ENCODE results near the gene RDH8.

The RDH8 gene

GRCh38 chr19:10043286-10043927 is 30.1 kb downstream of the RDH8 start:
- no peak for DNase-seq

- no peak for DNase-seq
Measured at GRCh38 chr19:10044390-10044789, 31.1 kb downstream of the RDH8 start.

- DNase-seq: no peak
Measured at GRCh38 chr19:10045371-10045770, 32.1 kb downstream of the RDH8 start.

GRCh38 chr19:10049626-10050025 is 36.3 kb downstream of the RDH8 start:
- DNase-seq: no peak

GRCh38 chr19:10052602-10053360 is 39.5 kb downstream of the RDH8 start:
- DNase-seq: no peak

- DNase-seq: no peak
Measured at GRCh38 chr19:10061717-10062310, 48.5 kb downstream of the RDH8 start.

- DNase-seq: no peak
Measured at GRCh38 chr19:10068205-10068604, 54.9 kb downstream of the RDH8 start.

- no peak for DNase-seq
Measured at GRCh38 chr19:10069046-10069445, 55.8 kb downstream of the RDH8 start.

- no peak for DNase-seq
Measured at GRCh38 chr19:10070730-10071446, 57.6 kb downstream of the RDH8 start.

All from kidney glomerular epithelial cell (primary cell).